Stimulated activated naive CD4-positive, alpha-beta T cell (primary cell): ENCODE measurements around the gene PYCR2.

Experiments used
- DNase-seq, 6 experiments: peaks; one replicate each; lab custom pipeline; 2025; lab: John Stamatoyannopoulos, UW

Gene PYCR2

DNA sequence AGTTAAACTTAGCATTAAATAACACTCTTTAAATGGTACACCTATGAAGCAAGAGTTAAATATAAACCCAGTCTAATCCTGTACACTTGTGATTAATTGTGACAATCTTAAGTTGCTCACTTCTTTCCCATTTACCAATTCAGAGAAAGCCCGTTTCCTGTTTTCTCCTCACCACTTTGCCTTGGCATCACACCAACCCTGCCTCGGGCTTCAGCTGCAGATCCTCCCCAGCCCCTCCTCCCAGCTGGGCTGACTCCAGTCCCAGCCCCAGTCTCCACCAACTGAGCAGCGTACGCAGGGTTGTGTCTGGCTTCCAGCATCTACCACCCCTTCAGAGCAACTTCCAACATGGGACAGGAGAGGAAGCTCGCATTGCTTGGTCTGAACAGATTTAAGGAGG, 4.1 kb downstream of the PYCR2 start:
- DNase-seq, result peak in 1 of 6 experiments; percentile 12

DNA sequence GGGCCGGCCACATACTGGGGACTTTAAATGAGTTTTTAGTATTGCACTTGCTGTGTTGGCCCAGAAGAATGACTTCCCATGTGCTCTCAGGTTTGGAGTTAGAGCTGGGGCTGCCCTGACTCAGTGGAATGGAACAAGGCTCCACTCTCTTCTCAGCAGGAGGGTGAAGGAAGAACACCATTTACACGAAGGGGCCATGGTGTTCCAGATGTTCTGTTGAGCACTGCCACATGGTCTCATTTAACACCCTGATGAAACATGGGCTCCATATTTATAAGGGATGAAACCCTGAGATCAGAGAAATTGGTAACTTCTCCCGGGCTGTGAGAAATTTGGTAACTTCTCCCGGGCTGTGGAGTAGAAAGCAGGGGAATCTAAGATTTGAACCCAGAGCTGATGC, 5.8 kb downstream of the PYCR2 start:
- DNase-seq, result no peak

DNA sequence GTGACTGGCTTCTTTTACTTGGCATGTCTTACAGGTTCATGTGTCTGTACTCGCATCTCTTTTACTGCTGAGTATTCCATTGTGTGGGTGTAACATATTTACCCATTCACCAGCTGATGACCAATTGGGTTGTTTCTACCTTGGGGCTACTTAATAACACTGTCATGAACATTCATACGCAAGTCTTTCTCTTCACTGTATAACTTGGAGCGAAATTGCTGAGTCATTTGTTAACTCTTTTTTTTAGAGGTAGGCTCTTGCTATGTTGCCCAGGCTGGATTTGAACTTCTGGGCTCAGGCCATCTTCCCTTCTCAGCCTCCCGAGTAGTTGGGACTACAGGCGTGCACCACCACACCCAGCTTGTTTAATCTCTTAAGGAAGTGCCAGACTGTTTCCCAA, 6.5 kb downstream of the PYCR2 start:
- DNase-seq, result no peak

DNA sequence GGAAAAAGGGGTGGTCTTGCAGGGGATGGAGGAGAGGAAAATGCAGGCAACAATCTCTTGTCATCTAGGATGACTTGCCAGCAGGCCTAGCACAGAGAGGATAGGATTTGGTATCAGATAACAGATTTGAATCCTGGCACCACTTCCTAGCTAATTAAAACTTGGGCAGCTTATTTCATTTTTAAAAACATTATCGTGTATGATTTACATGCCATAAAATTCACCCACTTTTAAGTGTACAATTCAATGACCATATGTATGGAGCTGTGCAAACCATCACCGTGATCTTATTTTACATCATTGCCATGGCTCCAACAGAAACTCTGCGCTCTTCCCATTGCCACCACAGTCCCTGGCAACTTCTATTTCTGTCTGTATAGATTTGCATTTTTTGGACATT, 6.9 kb downstream of the PYCR2 start:
- no peak for DNase-seq

DNA sequence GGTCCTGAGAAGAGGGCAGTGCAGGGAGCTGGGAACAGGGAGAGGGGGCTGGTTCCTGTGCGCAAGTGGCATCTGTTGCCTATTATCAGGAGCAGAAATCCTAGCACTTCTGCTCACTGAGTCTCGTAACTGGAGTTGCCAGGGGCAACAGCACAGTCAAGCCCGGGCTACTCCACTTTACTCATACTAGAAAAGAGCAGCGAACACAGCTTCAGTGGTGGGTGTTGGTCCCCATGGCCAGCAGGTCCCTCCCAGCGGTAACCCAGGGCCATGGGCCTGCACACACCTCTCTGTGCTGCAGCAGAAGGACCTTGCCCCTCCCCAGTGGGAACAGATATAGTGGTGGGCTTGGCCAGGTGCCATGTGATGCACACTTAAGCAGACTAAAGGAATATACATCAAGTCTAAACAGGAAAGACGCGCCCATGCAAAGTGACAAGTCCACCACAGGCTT, 8.5 kb downstream of the PYCR2 start:
- no peak for DNase-seq

DNA sequence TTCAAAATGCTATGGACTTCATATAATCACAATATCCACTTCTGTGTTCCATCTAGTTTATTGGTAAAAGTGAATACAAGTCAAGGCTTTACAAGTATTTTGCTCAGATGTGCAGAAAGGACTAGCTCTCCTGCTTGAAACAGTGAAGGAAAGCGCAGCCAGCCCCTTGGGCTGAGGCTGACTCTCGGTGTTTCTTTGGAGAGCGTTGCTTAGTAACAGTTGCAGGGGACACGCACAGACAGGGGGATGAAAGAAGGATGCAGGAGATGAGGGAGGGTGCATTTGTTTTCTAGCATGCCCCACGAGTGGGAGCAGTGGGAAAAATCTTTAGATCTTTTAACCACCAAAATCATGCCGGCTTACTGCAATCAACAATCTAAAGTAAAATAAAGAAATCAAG, 9.1 kb downstream of the PYCR2 start:
- DNase-seq, result no peak

DNA sequence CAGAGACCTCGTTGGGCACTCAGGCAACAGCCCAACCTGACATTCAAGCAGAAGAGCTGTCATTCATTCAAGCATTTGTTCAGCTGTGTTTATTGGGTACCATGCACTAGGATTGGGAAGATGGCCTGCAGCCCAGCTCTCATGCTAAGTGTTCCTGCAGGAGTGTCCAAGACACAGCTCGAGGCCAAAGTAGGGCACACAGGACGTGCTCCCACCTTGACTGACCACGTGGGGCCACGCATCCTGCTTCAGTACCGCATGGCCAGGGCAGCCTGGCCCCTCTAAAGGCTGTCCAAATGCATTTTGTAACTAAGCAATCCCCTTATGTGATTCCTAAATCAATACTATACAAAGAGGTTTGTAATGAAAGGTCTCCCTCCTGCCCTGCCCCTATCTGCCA, 9.7 kb downstream of the PYCR2 start:
- no peak for DNase-seq

DNA sequence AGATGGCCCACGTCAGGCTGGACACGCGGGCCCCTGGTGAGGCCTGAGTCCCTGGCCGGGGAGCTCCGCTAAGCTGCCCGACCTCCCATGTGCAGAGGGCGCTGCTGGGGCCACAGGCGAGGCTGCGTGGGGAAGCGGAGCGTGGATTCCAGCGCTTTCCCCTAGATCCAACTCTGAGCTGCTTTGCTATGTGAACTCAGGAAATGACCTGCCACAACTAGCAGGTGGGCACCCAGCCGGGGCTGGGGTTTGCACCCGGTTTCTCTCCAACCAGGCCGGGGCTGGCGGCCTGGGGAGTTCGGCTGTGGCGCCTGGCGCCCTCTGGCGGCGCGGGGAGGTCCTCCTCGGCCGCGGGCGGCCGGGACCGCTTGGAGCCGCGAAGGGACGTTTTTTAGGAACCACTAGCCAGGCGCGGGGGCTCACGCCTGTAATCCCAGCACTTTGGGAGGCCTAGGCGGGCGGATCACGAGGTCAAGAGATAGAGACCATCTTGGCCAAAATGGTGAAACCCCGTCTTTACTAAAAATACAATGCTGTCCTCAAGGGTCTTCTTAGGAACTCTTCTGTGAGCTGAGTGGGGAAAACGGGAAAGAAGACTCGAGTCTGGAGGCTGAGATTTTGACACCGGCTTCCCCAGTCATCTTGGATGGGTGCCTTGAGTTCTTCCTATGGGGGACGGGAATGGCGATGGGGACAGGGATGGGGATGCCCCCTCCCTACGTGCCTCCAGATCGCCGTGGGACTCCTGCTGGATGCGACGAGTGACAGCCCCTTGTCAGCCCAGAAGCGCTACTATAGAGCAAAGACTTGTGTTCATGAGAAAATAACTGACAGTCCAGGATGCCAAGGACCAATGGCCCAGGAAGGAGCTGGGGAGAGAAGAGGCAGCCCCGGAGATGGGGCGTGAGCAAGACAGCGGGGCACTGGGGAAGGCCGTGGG, 12.6 kb downstream of the PYCR2 start:
- peak; percentile 29 to 81 (median 59) for DNase-seq

DNA sequence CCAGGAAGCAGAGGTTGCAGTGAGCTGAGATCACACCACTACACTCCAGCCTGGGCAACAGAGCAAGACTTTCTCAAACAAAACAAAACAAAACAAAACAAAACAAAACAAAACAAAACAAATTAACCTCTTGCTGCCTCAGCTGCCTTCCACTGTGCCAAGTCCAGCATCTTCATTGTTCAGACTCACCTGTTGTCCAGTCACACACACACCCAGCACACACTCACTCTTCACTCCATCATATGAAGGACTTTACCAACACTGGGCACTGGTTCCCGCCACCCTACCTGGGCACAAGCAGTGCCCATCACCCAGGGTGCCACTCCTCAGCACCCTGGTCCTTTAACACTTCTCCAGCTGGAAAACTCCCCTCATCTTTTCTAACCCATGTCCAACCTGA, 14.6 kb downstream of the PYCR2 start:
- DNase-seq, result no peak

DNA sequence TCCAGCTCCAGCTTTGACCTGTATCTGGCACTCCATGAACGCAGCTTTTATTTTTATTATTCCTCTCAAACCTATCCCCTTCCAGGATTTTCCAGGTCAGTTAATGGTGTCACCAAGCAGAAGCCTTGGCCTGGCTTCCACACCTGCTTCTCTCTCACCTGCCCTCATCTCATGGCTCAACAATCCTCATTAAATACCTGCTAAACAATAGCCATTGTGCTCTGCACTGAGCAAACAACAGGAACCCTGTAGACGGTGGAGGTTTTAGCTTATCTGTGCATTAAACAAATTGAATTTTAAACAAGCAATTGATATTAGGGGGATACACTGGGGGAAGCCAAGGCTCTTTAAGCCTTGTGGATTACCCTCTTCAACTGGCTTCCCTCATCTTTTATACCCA, 15.3 kb downstream of the PYCR2 start:
- DNase-seq, result no peak

DNA sequence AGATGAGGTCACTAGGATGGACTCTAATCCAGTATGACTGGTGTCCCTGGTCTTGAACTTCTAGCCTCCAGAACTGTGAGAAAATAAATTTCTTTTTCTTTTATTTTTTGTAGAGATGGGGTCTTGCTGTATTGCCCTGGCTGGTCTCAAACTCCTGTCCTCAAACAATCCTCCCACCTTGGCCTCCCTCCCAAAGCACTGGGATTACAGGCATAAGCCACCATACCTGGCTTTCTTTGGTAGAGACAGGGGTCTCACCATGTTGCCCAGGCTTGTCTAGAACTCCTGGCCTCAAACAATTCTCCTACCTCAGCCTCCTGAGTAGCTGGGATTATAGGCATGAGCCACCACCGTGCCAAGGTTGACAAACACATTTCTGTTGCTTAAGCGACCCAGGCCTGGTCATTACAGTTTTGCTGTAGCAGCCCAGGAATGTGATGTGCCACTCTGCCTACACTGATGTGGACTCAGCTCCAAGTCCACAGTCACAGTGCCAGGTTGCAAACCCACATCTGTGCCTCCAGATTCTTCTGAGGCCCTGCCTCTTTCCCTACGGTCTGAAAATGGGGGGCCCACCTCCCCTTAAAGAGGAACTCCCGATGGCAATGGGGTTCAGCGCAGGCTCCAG, 15.9 kb downstream of the PYCR2 start:
- no peak for DNase-seq

DNA sequence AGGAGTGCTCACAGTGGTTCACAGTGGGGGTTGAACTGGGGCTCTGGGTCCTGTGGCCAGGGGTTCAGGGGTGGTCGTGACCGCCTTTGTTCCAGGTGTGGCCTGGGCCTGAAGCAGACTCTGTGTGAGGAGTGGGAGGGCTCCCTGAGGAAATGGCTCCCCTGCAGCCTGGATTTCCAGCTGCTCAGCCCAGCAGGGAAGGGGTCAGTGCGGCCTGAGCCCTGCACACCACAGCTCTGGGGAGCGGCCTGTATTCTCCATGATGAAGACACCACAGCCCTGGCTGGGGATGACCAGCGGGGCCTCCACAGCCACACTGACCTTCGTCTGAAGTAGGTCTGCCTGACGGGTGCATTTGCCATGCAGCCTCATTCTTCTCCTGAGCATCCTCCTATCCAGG, 16.7 kb downstream of the PYCR2 start:
- no peak for DNase-seq

DNA sequence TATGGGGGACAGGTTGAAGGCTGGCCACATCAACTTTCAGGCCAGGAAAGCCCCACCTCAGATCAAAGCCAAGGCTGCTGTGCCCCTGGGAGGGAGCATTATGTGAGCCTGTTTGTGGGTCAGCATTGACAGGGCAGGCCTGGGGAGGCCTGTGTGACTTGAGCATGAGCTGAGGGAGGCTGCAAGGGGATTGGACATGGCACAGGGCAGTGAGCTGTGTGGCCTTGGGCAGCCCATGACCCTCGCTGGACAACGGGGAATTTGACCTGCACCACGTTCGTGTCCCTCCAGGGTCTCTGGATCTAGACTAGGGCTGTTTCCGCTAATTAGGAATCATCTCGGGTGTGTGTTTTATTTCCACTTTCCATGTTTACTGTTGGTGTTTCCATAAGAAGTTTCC, 17.6 kb downstream of the PYCR2 start:
- DNase-seq, result no peak

DNA sequence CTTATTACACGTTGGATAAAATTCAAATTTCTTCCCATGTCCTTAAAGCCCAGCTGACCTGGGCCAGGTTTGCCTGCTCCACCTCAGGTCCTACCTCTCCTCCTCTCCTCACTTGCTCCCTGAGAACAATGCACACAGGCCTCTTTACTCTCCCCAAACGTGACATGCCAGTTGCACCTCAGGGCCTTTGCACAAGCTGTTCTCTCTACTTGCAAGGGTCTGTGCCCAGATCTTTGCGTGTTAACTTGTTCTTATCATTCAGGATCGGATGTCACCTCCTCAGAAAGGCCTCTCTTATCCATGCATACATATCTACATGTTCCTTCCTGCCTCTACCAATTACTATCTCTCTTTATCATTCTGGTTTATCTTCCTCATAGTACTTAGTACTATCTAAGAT, 20.4 kb downstream of the PYCR2 start:
- DNase-seq, result no peak

DNA sequence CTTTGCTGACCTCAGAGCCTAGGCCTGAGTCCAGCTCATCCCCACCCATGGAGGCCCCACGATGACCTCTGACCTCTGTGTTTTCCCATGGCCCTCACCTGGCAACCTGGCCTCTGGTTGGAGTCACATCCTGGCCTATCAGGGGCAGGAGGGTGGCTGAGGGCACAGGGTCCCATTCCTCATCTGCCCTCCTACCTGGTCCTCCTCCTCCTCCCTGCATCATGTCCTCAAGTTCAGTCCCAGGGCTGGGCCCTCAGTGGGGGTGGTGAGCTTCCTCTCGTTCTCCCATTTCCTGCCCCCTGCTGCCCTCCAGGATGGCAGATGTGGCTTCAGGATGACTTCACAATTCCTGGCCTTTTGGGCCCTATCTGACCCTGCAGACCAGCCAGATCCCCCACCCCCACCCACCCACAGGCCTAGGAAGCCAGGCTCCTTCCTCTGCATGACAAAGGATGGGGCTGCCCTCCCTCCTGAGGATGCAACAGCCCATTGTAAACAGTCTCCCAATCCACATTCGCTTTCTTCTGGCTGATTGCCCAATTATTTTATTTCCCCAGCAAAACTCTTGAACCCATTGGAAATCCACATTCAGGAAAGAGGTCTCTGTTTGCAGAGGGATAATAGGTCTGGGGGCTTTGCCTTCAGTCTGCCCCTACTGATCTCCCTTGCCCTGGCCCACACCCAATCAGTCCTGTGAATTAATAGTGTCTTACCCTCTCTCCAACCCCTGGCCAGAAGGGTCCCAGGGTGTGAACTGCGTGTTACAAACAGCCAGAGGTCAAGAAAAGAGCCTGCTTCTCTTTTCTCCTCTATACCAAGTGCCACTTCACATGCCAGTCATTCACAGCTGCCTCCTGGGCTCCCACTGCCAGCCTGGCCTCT, 24.8 kb downstream of the PYCR2 start:
- DNase-seq, result peak in 1 of 6 experiments; percentile 17

DNA sequence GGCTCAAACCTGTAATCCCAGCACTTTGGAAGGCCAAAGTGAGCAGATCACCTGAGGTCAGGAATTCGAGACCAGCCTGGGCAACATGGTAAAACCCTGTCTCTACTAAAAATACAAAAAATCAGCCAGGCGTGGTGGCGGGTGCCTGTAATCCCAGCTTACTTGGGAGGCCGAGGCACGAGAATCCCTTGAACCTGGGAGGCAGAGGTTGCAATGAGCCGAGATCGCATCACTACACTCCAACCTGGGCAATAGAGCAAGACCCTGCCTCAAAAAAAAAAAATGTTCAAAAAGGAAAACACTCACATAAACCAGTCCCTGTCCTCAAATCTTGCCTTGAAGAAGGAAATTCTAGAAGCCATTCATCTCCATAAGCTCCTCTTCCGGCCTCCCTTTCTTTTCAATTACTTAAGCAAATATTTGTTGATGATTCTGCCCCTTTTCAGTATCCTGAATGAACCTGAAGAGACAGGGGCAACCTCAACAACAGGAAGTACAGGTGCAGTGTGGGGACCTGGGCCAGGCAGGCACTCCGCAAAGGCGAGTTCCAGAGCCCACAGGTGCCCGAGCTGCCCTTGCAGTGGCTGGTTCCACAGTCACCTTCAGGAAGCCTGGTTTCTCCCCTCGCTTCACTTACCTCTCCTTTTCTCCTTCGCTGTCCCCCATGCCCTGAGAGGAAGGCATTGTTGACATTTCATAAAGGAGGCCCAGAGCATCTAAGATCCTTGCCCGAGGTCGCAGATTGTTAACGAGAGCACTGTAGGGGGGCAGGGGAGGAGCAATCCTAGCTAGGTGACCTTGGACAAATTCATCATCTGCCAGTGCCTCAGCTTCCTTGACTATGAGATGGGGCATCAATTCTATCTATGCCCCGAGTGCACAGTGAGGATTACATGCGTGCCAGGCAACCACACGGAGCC, 26.2 kb downstream of the PYCR2 start:
- peak in 5 of 6 experiments; percentile 33 to 76 (median 66) for DNase-seq

DNA sequence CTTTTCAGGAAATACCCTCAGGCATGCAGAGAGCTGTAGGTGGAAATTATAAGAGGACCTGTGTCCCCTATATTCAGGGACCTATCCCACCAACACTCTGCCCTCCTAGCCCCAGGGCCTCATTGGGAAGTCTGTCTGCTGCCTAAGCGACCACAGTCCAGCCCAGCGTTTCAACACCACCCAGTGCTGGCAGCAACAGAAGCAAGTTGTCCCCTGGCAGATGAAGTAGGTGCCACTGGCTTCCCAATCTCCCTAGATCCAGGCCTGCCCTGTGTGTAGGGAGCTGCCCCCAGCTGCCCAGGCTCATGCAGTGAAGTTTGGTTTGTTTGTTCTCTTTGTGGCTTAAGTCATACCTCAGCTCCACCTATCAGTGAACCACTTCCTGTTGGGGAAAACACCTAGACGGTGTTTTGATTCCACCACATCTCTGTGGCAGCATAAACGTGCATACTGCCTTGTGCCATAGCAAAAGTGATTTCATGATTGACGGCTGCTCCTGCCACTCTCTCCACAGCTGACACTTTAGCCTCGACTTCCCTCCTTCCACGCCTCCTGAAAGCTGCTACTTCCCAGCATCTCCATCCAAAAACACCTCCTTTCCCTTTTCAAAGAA, 27.0 kb downstream of the PYCR2 start:
- DNase-seq, result peak; percentile 59 to 89 (median 78)

DNA sequence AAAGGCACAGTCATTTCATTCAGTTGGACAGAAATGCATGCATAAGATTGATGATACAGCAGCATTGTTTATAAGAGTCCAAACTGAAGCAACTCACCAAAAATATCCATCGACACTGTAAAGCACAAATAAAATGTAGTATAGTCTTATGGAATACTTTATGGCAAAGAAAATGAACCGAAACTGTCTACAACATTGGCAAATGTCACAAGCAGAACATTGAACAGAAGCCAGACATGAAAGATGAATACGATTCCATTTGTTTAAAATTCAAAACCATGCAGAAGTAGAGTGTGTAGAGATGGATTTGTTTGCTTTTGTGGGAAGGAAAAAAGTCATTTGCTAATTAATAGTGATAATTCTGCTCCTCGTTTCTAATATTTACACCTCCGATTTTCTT, 27.6 kb downstream of the PYCR2 start:
- peak in 2 of 6 experiments; percentile 32 to 50 for DNase-seq

DNA sequence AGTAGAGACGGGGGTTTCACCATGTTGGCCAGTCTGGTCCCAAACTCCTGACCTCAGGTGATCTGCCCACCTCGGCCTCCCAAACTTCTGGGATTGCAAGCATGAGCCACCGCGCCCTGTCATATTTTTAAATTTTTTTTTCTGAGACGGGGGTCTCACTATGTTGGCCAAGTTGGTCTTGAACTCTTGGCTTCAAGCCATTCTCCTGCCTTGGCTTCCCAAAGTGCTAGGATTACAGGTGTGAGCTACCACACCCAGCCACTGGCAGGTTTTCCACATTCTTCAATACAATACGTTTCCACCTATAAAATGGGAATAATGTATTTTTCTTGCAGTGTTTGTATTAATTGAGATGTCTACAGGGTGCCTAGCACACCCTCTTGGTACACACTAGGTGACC, 31.7 kb downstream of the PYCR2 start:
- no peak for DNase-seq

DNA sequence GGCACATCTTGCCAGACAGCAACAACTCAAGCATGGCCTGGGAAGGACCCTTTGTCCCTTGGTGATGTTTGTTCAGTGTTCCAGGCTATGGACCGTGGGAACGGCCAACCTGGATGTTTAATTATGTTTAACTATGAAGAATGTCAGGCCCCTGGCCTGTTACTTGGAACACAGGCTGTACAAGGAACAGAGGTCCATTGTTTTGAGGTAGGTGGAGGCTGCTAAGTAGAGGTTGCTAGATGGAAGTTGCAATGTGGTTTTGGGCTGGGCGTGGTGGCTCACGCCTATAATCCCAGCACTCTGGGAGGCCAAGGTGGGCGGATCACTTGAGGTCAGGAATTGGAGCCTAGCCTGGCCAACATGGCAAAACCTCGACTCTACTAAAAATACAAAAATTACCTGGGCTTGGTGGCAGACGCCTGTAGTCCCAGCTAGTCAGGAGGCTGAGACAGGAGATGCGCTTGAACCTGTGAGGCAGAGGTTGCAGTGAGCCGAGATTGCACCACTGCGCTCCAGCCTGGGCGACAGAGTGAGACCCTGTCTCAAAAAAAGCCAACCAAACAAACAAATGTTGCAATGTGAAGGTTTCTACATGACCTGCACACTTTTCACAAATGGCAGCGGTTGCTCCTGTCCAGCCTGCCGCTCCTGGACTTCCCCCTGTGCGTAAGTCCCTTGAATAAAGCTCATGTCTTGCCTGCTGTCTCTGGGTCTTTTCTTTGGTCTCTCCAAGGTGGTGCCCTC, 32.6 kb downstream of the PYCR2 start:
- no peak for DNase-seq
